GM13976 (cell line): Measurements from ENCODE around the gene NME4.
"Not testable (repeated sequence)": the region's sequence is repeated elsewhere in the genome, so short reads cannot be mapped to it uniquely, and the experiment has no call there.

Experiments
- DNase-seq: peaks from one replicate; pipeline ENCODE4 v3.0.0; 2012; ENCODE audit warnings: low spot score
- in situ Hi-C: fragments of 300-500 bp; cut with MboI; formaldehyde crosslinking; loops from one replicate; pipeline ENCODE4 v1.12.0; 2022; ENCODE audit warnings: low sequenced_read_pairs, mixed read lengths, inconsistent platforms; ENCODE audit not compliant: unreplicated experiment
- TF ChIP-seq, protein P1 (sequence below): IDR thresholded peaks from 2 replicates; pipeline ENCODE4 v1.5.1; 2012; ENCODE audit warnings: borderline replicate concordance, mild to moderate bottlenecking; ENCODE audit not compliant: insufficient read depth; ENCODE audit errors: extremely low read depth, missing control alignments, control extremely low read depth

Gene NME4

DNA sequence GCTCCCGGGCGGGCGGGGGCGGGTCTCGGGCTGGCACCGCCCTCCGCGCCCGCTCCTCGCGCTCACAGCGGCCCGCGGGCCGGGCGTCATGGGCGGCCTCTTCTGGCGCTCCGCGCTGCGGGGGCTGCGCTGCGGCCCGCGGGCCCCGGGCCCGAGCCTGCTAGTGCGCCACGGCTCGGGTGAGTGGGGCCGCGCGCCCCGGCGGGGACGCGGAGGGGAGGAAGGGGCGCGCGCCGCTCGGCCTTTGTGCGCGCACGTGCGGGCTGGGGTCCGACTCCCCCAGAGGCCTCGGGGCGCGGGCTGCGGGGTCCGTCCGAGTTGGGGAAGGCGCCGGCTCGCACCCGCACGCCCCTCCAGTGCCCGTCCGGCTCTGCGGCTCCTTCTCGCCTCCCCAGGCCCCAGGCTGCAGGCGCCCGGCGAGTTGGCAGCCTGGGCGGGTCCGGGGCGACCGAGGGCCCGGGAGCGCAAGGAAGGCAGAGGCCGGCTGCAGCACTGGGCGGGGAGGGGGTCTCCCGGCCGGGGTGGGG, at the start of gene NME4:
Gene NME4 (plus strand): TSS at position 65 of the 527 bp plus-strand sequence. CDS start 24 bp downstream, at position 89.
- peak; percentile 74 for DNase-seq
- in situ Hi-C loops, result no loop called here
- TF ChIP-seq, protein P1, sequence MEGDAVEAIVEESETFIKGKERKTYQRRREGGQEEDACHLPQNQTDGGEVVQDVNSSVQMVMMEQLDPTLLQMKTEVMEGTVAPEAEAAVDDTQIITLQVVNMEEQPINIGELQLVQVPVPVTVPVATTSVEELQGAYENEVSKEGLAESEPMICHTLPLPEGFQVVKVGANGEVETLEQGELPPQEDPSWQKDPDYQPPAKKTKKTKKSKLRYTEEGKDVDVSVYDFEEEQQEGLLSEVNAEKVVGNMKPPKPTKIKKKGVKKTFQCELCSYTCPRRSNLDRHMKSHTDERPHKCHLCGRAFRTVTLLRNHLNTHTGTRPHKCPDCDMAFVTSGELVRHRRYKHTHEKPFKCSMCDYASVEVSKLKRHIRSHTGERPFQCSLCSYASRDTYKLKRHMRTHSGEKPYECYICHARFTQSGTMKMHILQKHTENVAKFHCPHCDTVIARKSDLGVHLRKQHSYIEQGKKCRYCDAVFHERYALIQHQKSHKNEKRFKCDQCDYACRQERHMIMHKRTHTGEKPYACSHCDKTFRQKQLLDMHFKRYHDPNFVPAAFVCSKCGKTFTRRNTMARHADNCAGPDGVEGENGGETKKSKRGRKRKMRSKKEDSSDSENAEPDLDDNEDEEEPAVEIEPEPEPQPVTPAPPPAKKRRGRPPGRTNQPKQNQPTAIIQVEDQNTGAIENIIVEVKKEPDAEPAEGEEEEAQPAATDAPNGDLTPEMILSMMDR, result no peak

DNA sequence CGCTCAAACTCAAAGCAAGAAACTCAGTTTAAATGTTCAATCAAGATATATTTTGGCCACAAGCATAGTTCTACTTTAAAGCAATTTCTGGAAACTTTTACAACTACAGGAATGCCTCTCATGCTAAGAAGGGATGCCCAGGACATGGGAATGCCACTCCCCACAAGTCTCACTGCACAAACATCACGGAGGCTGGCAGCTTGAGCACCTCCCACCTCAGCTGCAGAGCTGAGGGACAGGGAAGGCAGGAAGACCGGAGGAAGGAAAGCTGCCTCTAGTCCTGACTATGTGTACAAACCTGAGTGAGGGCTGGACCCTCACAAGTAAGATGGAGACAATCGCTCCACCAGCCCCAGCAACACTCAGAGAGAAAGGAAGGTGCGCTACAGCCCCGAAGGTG, 49.8 kb upstream of the NME4 start:
- in situ Hi-C loops, result no loop called here
- TF ChIP-seq, protein P1, result no peak
- no peak for DNase-seq

DNA sequence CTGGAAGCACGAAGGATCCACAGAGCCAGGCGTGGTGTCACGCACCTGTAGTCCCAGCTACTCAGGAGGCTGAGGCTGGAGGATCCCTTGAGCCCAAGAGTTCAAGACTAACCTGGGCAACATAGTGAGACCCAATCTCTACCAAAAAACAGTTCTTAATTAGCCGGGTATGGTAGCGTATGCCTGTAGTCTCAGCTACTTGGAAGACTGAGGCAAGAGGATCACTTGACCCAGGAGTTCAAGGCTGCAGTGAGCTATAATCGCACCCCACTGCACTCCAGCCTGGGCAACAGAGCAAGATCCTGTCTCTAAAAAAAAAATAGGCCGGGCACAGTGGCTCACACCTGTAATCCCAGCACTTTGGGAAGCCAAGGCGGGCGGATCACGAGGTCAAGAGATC, 48.5 kb upstream of the NME4 start:
- in situ Hi-C loops, DNase-seq: not testable (repeated sequence)

DNA sequence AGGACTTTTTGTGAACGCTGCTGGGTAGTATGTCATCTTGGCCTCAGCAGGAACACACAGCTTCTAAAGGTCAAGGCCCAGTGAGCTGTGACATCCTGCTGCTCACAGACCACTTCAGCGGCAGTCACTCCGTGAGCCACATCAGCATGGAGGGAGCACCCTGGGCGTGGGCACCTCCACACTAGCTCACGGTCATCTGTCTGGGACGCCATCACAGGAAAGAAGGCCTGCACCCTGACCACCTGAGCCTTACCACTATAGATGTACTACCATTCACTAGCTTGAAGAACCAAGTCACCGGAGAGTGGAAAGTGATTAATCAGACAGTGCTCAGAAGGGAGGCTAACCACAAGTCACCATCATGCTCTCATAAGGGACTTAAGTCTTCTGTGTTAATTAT, 47.8 kb upstream of the NME4 start:
- TF ChIP-seq, protein P1, result no peak
- in situ Hi-C loops, result no loop called here
- peak; percentile 75 for DNase-seq

DNA sequence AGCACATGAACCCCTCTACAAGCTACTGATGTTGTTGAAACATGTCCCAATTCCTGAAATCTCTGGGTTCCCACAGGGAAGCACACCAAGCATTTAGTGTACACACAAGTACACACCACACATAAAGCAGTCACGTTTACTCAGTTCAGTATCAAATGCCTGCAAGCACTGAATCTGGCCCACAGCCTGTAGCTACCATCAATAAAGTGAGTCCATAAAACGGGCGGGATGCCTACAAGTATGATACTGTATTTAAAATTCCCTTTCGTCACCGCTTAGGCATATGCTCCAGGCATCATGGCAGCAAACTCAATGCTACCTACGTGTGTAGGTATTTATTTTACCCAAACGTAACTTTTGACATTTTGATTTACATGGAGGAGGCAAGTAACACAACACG, 46.8 kb upstream of the NME4 start:
- in situ Hi-C loops, result no loop called here
- TF ChIP-seq, protein P1, result no peak
- no peak for DNase-seq

DNA sequence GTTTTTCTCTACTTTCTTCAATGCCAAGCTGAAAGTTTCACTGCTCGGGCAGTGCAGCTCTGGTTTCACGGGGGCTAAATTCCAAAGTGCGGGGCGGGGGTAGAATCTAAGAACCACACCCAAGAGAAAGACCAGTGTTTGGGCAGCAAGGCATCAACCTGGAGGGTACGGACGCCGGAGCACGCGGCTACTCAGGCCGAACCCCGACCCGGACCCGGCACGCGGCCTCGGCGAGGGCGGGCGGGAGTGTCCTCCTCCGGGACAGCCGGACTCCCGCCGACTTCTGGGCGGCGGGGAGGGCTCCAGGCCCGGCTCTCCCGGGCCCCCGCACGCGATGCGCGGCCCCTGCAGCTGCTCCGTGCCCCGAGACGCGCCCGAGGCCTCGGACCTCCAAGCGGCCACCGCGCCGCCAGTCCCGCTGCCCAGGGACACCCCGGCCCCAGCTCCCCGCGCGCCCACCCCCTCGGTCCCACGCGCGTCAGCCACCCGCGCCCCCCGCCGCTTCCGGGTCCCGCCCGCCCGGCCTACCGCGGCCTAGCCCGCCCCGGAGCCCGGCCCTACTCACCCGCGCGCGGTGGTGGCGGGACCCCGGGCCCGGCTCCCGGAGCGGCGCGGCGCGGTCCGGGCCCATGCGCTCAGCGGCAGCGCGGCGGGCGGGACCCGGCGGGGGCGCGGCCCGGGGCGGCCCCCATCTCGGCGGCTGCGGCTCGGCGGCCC, 45.0 kb upstream of the NME4 start:
- no peak for DNase-seq
- TF ChIP-seq, protein P1, result no peak
- in situ Hi-C loops, result no loop called here
